Gastrocnemius medialis (tissue), 4 donors: ENCODE data around the gene BCAS2. TPM values are rescaled to one million over a fixed set of nuclear protein-coding genes. Genes with fewer than 3 reads are reported as not detected.

ENCODE experiments used
- ATAC-seq, 2 donors: fragments of 150-250 bp; one replicate each; pipeline ENCODE4 v1.9.1; 2016
- DNase-seq, 2 donors: peaks; one replicate each; pipeline ENCODE4 v3.0.0-alpha.2; 2019
- H3K27ac ChIP-seq, 4 donors: fragments of 200-600 bp; sonication (generic); 1 replicate in 1 of 4; 2 replicates in 3 of 4; pipeline ENCODE4 v1.5.1; 2016 to 2018; ENCODE audit warnings: mild to moderate bottlenecking in 2 of 4, moderate library complexity in 1 of 4
- H3K27me3 ChIP-seq, 3 donors: fragments of 200-600 bp; sonication (generic) in 2 of 3; 1 replicate in 1 of 3; 2 replicates in 2 of 3; pipeline versions ENCODE4 v1.5.1 to v1.6.0; 2016 to 2019; ENCODE audit warnings: mild to moderate bottlenecking in 1 of 3, moderate library complexity in 1 of 3
- H3K36me3 ChIP-seq, 2 donors: fragments of 200-600 bp; sonication (generic) in 1 of 2; one replicate each; pipeline ENCODE4 v1.5.1; 2017 to 2018
- H3K4me1 ChIP-seq, 2 donors: fragments of 200-600 bp; sonication (generic) in 1 of 2; one replicate each; pipeline ENCODE4 v1.5.1; 2016 to 2017; ENCODE audit warnings: mild to moderate bottlenecking in 2 of 2
- H3K4me3 ChIP-seq, 4 donors: fragments of 200-600 bp; sonication (generic) in 3 of 4; 1 replicate in 1 of 4; 2 replicates in 3 of 4; pipeline ENCODE4 v1.5.1; 2016 to 2019; ENCODE audit warnings: mild to moderate bottlenecking in 2 of 4
- H3K9me3 ChIP-seq, 3 donors: fragments of 200-600 bp; sonication (generic) in 2 of 3; 1 replicate in 1 of 3; 2 replicates in 2 of 3; pipeline ENCODE4 v1.5.1; 2016 to 2019
- POLR2A ChIP-seq, 2 donors: fragments of 450-650 bp; IDR thresholded peaks; one replicate each; pipeline ENCODE4 v1.6.1; 2017; ENCODE audit warnings: antibody characterized with exemption in 2 of 2, mild to moderate bottlenecking in 2 of 2, moderate library complexity in 2 of 2
- in situ Hi-C, 4 donors: fragments of 200-750 bp; cut with MboI; loops; one replicate each; pipeline versions ENCODE4 v1.15.0 to v1.8.0; 2017; ENCODE audit warnings: low sequenced_read_pairs in 4 of 4
- intact Hi-C: fragments of 100-400 bp; cut with DNase I; formaldehyde crosslinking; loops from one replicate; pipeline ENCODE4 v1.15.1; 2023; ENCODE audit warnings: low total_unique reads
- total RNA-seq, 4 donors: library from RNA; depleted of rRNA; stranded (reverse); fragments of >200 nt; gene quantifications; one replicate each; pipeline versions ENCODE4 v1.1.0 to v1.2.3, GENCODE V29; 2016
- TF ChIP-seq, protein P1 (sequence below), 5 experiments: fragments of 450-650 bp in 3 of 5; fragments of 200-600 bp in 2 of 5; sonication (generic) in 2 of 5; IDR thresholded peaks in 4 of 5; conservative IDR thresholded peaks in 1 of 5; 1 replicate in 4 of 5; 2 replicates in 1 of 5; pipeline ENCODE4 v1.5.1; 2016 to 2019; ENCODE audit warnings: antibody characterized with exemption in 5 of 5, mild to moderate bottlenecking in 3 of 5, moderate library complexity in 3 of 5

Gene BCAS2
- total RNA-seq, result 10 to 100 TPM; 23.7 to 32.8 (median 25.2) TPM

DNA sequence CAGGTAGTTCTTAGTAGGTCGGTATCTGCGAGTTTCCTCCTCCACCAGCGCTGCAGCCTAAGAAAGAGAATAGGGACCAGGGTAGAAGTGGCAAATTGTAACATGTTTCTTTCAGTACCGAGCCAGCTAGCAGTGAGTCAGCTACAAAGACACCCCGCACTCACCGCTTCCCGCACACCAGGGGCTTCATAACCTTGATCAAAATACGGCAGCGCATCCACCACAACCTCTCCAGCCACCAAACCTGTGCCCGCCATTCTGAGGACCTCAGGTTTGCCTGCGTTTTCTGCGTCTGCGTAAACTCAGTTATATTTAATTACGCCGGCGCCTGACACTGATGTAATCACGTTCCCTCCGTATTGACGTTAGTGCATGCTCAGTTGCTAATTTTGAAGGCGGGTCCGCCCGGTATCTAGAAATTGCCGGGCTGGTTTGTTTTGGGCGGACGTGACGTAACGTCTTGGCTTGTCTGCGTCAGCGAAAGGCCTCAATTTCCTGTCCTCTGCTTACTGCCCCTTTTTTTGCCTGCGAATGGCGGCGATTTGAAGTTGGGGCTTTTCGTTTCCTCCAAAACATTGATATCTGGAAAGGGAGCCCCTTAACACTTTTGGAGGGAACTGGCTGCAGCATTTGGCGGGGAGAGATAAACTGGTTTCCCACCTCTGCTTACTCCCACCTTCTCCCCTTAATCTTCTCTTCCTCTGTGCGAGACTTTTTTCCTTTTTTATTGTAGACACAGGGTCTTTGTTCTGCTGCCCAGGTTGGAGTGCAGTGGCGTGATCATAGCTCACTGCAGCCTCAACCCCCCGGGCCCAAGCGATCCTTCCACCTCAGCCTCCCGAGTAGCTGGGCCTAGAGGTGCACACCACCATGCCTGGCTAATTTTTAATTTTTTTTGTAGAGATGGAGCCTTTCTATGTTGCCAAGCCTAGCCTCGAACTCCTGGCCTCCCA is at the start of gene BCAS2:
Gene BCAS2 (minus strand): TSS at position 281 of the 953 bp plus-strand sequence. CDS start 24 bp downstream, at position 257.
- Histone ChIP-seq H3K36me3 (peaks cover 0 to 53% of the 10 kb centered on the region in 2 donors), H3K27me3 (no peaks in the 10 kb centered on the region)
- intact Hi-C loops, result loop anchor here (1.0 to 10.0 kb wide), 5 partner anchors 70 to 767 kb away; partner anchors contain the start of genes DENND2C, RSBN1 and TRIM33

DNA sequence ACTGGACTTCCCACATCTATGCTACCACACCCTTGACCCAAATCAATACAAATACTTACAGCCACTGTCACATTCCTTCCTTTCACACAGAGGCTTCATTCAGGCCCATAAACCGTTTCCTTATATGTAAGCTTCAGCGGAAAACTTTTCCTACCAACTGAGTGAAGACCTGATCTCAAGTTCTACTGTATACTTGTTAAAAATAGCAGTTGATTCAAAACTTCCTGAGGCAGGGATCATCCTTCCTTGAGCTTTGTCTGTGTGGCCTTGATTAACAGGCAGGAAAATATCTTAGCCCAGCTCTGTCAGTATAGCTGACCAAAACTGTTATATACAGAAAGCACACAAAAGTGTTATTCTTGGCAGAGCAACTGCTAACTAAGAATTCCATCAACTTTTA is 45.7 kb upstream of the BCAS2 start:
- Histone ChIP-seq H3K27me3 (no peaks in the 10 kb centered on the region), H3K36me3 (peaks cover 0 to 51% of the 10 kb centered on the region in 2 donors), H3K27ac (peak overlapping the region in 3 of 4 donors; percentile 15 to 42 (median 34)), H3K4me3 (no peak overlapping the region), H3K4me1 (no peaks in the 10 kb centered on the region), H3K9me3 (no peaks in the 10 kb centered on the region)
- in situ Hi-C loops (no loop called here), intact Hi-C loops (no loop called here)
- TF ChIP-seq, protein P1, sequence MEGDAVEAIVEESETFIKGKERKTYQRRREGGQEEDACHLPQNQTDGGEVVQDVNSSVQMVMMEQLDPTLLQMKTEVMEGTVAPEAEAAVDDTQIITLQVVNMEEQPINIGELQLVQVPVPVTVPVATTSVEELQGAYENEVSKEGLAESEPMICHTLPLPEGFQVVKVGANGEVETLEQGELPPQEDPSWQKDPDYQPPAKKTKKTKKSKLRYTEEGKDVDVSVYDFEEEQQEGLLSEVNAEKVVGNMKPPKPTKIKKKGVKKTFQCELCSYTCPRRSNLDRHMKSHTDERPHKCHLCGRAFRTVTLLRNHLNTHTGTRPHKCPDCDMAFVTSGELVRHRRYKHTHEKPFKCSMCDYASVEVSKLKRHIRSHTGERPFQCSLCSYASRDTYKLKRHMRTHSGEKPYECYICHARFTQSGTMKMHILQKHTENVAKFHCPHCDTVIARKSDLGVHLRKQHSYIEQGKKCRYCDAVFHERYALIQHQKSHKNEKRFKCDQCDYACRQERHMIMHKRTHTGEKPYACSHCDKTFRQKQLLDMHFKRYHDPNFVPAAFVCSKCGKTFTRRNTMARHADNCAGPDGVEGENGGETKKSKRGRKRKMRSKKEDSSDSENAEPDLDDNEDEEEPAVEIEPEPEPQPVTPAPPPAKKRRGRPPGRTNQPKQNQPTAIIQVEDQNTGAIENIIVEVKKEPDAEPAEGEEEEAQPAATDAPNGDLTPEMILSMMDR (IDR thresholded peaks at IDR 0.05 in 4 of 5, conservative IDR thresholded peaks at IDR 0.05 in 1 of 5), result no peak
- ATAC-seq, result peak in 1 of 2 donors; percentile 71
- no peak for DNase-seq

More for the DNA sequence above, at the start of gene BCAS2:
- ATAC-seq (peak; percentile 99), DNase-seq (peak; percentile 95 to 97)
- Histone ChIP-seq H3K4me1 (peaks cover 16 to 25% of the 10 kb centered on the region in 2 donors), H3K4me3 (peak within 1 kb of the TSS; percentile 64 to 75 (median 70)), H3K27ac (peak within 1 kb of the TSS; percentile 87 to 95 (median 92)), H3K9me3 (no peaks in the 10 kb centered on the region)
- in situ Hi-C loops, result loop anchor here (5.0 to 25.0 kb wide), 4 partner anchors 74 to 183 kb away; partner anchors contain the start of gene CSDE1 (in 3 of the 4)
- TF ChIP-seq, protein P1 (IDR thresholded peaks at IDR 0.05 in 4 of 5, conservative IDR thresholded peaks at IDR 0.05 in 1 of 5), result no peak
- TF ChIP-seq POLR2A (IDR thresholded peaks at IDR 0.05), result peak; percentile 88 to 89

GRCh38 chr1:114623364-114623763 is 41.9 kb upstream of the BCAS2 start:
- Histone ChIP-seq H3K4me3 (no peak overlapping the region), H3K9me3 (no peaks in the 10 kb centered on the region), H3K36me3 (peaks cover 0 to 84% of the 10 kb centered on the region in 2 donors), H3K27ac (peak overlapping the region in 1 of 4 donors; percentile 18), H3K4me1 (no peaks in the 10 kb centered on the region), H3K27me3 (no peaks in the 10 kb centered on the region)
- DNase-seq, result no peak
- in situ Hi-C loops (no loop called here), intact Hi-C loops (no loop called here)
- TF ChIP-seq, protein P1 (IDR thresholded peaks at IDR 0.05 in 4 of 5, conservative IDR thresholded peaks at IDR 0.05 in 1 of 5), result no peak
- no peak for TF ChIP-seq POLR2A (IDR thresholded peaks at IDR 0.05)
- ATAC-seq, result no peak

GRCh38 chr1:114620419-114620818 is 39.0 kb upstream of the BCAS2 start:
- Histone ChIP-seq H3K27ac (no peak overlapping the region), H3K36me3 (peaks cover 0 to 99% of the 10 kb centered on the region in 2 donors), H3K4me3 (no peak overlapping the region), H3K27me3 (no peaks in the 10 kb centered on the region), H3K4me1 (no peaks in the 10 kb centered on the region), H3K9me3 (no peaks in the 10 kb centered on the region)
- in situ Hi-C loops, result no loop called here
- intact Hi-C loops, result no loop called here
- ATAC-seq, result no peak
- DNase-seq, result no peak
- TF ChIP-seq, protein P1 (IDR thresholded peaks at IDR 0.05 in 4 of 5, conservative IDR thresholded peaks at IDR 0.05 in 1 of 5), result no peak
- TF ChIP-seq POLR2A (IDR thresholded peaks at IDR 0.05), result no peak
